Neuronal stem cell (in vitro differentiated cells): ENCODE measurements around the gene TMEFF1.

Source experiments
- DNase-seq: peaks from one replicate; pipeline ENCODE4 v3.0.0-alpha.2; 2013; ENCODE audit warnings: low spot score
- H2AFZ ChIP-seq: one replicate; pipeline ENCODE4 v1.6.1; 2013; ENCODE audit warnings: mild to moderate bottlenecking, low read length, inconsistent platforms
- H2AK5ac ChIP-seq: 2 replicates; pipeline ENCODE4 v1.6.1; 2013; ENCODE audit warnings: low read depth, mild to moderate bottlenecking, inconsistent platforms, low read length, moderate library complexity, mixed read lengths
- H2BK120ac ChIP-seq: 2 replicates; pipeline ENCODE4 v1.6.1; 2013; ENCODE audit warnings: low read depth, mild to moderate bottlenecking, inconsistent platforms, low read length, moderate library complexity, mixed read lengths
- H2BK12ac ChIP-seq: one replicate; pipeline ENCODE4 v1.6.1; 2013; ENCODE audit warnings: low read length, inconsistent platforms
- H2BK15ac ChIP-seq: 2 replicates; pipeline ENCODE4 v1.6.1; 2013; ENCODE audit warnings: mild to moderate bottlenecking, low read length, inconsistent platforms, mixed read lengths
- H2BK5ac ChIP-seq: one replicate; pipeline ENCODE4 v1.6.1; 2013; ENCODE audit warnings: inconsistent platforms, mild to moderate bottlenecking, low read length, moderate library complexity
- H3K14ac ChIP-seq: one replicate; pipeline ENCODE4 v1.6.1; 2013; ENCODE audit warnings: low read length, inconsistent platforms
- H3K18ac ChIP-seq: 2 replicates; pipeline ENCODE4 v1.6.1; 2013; ENCODE audit warnings: low read length, inconsistent platforms
- H3K23ac ChIP-seq: 2 replicates; pipeline ENCODE4 v1.6.1; 2013; ENCODE audit warnings: low read depth, mild to moderate bottlenecking, mixed read lengths, low read length, inconsistent platforms; ENCODE audit not compliant: poor library complexity
- H3K27ac ChIP-seq: replicated peaks from 3 replicates; pipeline ENCODE4 v1.5.1; 2013; ENCODE audit warnings: low read length, inconsistent platforms
- H3K27me3 ChIP-seq, 3 experiments: 2 replicates each; pipeline ENCODE4 v1.6.1; 2013; ENCODE audit warnings: low read length in 3 of 3, mild to moderate bottlenecking in 2 of 3, inconsistent platforms in 1 of 3, low read depth in 1 of 3, mixed read lengths in 1 of 3, moderate library complexity in 1 of 3; ENCODE audit not compliant: control insufficient read depth in 3 of 3, insufficient read depth in 3 of 3
- H3K36me3 ChIP-seq, 2 donors: replicated peaks in 1 of 2; 2 replicates each; pipeline ENCODE4 v1.6.1; 2013; ENCODE audit warnings: low read length in 2 of 2; ENCODE audit not compliant: control insufficient read depth in 2 of 2, insufficient read depth in 2 of 2
- H3K4ac ChIP-seq: 2 replicates; pipeline ENCODE4 v1.6.1; 2013; ENCODE audit warnings: inconsistent platforms, mild to moderate bottlenecking, low read length, moderate library complexity
- H3K4me1 ChIP-seq, 2 donors: 1 replicate in 1 of 2; 2 replicates in 1 of 2; pipeline ENCODE4 v1.6.1; 2013; ENCODE audit warnings: low read length in 2 of 2, low read depth in 1 of 2; ENCODE audit not compliant: control insufficient read depth in 2 of 2, insufficient read depth in 1 of 2
- H3K4me2 ChIP-seq: one replicate; pipeline ENCODE4 v1.6.1; 2013; ENCODE audit warnings: mild to moderate bottlenecking, low read length, inconsistent platforms; ENCODE audit not compliant: insufficient read depth, poor library complexity, severe bottlenecking
- H3K4me3 ChIP-seq, 2 donors: 2 replicates each; pipeline ENCODE4 v1.5.1; 2013; ENCODE audit warnings: low read length in 2 of 2, mild to moderate bottlenecking in 2 of 2, inconsistent platforms in 1 of 2, moderate library complexity in 1 of 2
- H3K79me1 ChIP-seq: one replicate; pipeline ENCODE4 v1.6.1; 2013; ENCODE audit warnings: low read depth, mild to moderate bottlenecking, inconsistent platforms, low read length, moderate library complexity
- H3K9ac ChIP-seq: one replicate; pipeline ENCODE4 v1.6.1; 2013; ENCODE audit warnings: mild to moderate bottlenecking, low read depth, low read length, inconsistent platforms; ENCODE audit not compliant: poor library complexity
- H3K9me3 ChIP-seq, 2 donors: replicated peaks in 1 of 2; 2 replicates each; pipeline versions ENCODE3 to v1.6.1; 2013; ENCODE audit warnings: low read length in 2 of 2, mild to moderate bottlenecking in 2 of 2, inconsistent platforms in 1 of 2, low read depth in 1 of 2, mixed read lengths in 1 of 2, moderate library complexity in 1 of 2; ENCODE audit not compliant: control insufficient read depth in 2 of 2, insufficient read depth in 1 of 2
- H4K8ac ChIP-seq: one replicate; pipeline ENCODE4 v1.6.1; 2013; ENCODE audit warnings: low read depth, mild to moderate bottlenecking, inconsistent platforms, low read length, moderate library complexity
- H4K91ac ChIP-seq: one replicate; pipeline ENCODE4 v1.6.1; 2013; ENCODE audit warnings: low read length, low read depth, mild to moderate bottlenecking, inconsistent platforms; ENCODE audit not compliant: poor library complexity
- WGBS, 2 donors: extraction: QIAGEN DNeasy Blood & Tissue Kit; methylation state at CpG; one replicate each; pipeline ENCODE4 v1.1.7; 2013; ENCODE audit warnings: missing lambda C conversion rate in 2 of 2, mixed read lengths in 1 of 2; ENCODE audit not compliant: insufficient read length in 2 of 2, insufficient replicate concordance in 1 of 2; ENCODE audit errors: extremely low coverage in 2 of 2; 5-methylcytosine and 5-hydroxymethylcytosine counted together

The TMEFF1 gene

GRCh38 chr9:100591639-100592412, 118.9 kb downstream of the TMEFF1 start:
- no peaks in the 10 kb centered on the region for H3K79me1 ChIP-seq
- no peak overlapping the region for H2BK12ac ChIP-seq
- H3K18ac ChIP-seq, result no peak overlapping the region
- H2BK5ac ChIP-seq, result no peak overlapping the region
- no peak overlapping the region for H3K27ac ChIP-seq
- no peak overlapping the region for H2BK15ac ChIP-seq
- DNase-seq, result no peak
- no peaks in the 10 kb centered on the region for H3K4me1 ChIP-seq
- no peak overlapping the region for H3K9ac ChIP-seq
- H4K8ac ChIP-seq, result no peak overlapping the region
- no peak overlapping the region for H2BK120ac ChIP-seq
- no peak overlapping the region for H2AK5ac ChIP-seq
- H3K4ac ChIP-seq, result no peak overlapping the region
- H3K4me3 ChIP-seq, result no peak overlapping the region
- H3K14ac ChIP-seq, result no peak overlapping the region
- no peak overlapping the region for H3K23ac ChIP-seq
- H3K36me3 ChIP-seq, result peaks cover 6 to 22% of the 10 kb centered on the region in 2 donors
- no peaks in the 10 kb centered on the region for H3K27me3 ChIP-seq
- no peaks in the 10 kb centered on the region for H3K9me3 ChIP-seq
- H2AFZ ChIP-seq, result no peak overlapping the region
- WGBS, 2 donors, result no CpG with 5 or more reads among the region's 5 CpGs
- H4K91ac ChIP-seq, result no peak overlapping the region
- H3K4me2 ChIP-seq, result no peak overlapping the region

GRCh38 chr9:100595391-100596199, 122.6 kb downstream of the TMEFF1 start:
- no peaks in the 10 kb centered on the region for H3K36me3 ChIP-seq

DNA sequence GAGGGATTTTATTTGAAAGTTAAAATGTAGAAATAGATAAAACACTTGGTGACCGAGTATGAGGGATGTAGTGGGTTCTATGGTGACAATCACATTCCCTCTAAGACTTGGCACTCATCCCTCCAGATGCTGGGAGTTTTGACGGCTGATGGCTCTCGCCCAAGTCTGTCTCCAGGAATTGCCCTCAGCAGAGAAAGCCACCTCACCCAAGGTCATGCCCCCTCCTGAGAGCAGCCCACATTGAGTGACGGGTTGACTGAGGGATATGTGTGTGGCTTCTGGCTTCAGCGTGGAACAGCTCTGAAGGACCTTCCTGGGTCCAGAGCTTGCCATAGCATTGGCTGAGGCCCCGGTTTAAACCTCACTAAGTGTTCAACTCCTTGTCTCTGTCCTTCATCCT, 124.3 kb downstream of the TMEFF1 start:
- H3K4me2 ChIP-seq, result no peak overlapping the region
- no peak overlapping the region for H2AFZ ChIP-seq
- no peak for DNase-seq

More at GRCh38 chr9:100595391-100596199, 122.6 kb downstream of the TMEFF1 start:
- H3K4me3 ChIP-seq, result no peak overlapping the region
- no peaks in the 10 kb centered on the region for H3K79me1 ChIP-seq
- H3K18ac ChIP-seq, result no peak overlapping the region
- no peak overlapping the region for H4K91ac ChIP-seq
- H4K8ac ChIP-seq, result no peak overlapping the region
- H2AFZ ChIP-seq, result no peak overlapping the region
- no peak overlapping the region for H3K23ac ChIP-seq
- no peak overlapping the region for H3K9ac ChIP-seq
- peak; percentile 59 for DNase-seq
- no peak overlapping the region for H3K14ac ChIP-seq
- H2BK12ac ChIP-seq, result no peak overlapping the region
- no peak overlapping the region for H2AK5ac ChIP-seq
- H3K4me1 ChIP-seq, result peaks cover 0 to 4% of the 10 kb centered on the region in 2 donors
- no CpG with 5 or more reads among the region's 3 CpGs for WGBS, 2 donors
- no peak overlapping the region for H2BK5ac ChIP-seq
- H2BK120ac ChIP-seq, result no peak overlapping the region
- no peak overlapping the region for H3K27ac ChIP-seq
- H3K4me2 ChIP-seq, result no peak overlapping the region
- H3K9me3 ChIP-seq, result no peaks in the 10 kb centered on the region
- no peak overlapping the region for H3K4ac ChIP-seq
- no peak overlapping the region for H2BK15ac ChIP-seq
- H3K27me3 ChIP-seq, result peaks cover 0 to 5% (median 0%) of the 10 kb centered on the region in 3 experiments

GRCh38 chr9:100598641-100599145, 125.7 kb downstream of the TMEFF1 start:
- H4K8ac ChIP-seq, result no peak overlapping the region
- no peak overlapping the region for H2BK12ac ChIP-seq
- no peaks in the 10 kb centered on the region for H3K36me3 ChIP-seq
- H3K23ac ChIP-seq, result no peak overlapping the region
- peaks cover 0 to 5% (median 0%) of the 10 kb centered on the region in 3 experiments for H3K27me3 ChIP-seq
- H2BK15ac ChIP-seq, result no peak overlapping the region
- H4K91ac ChIP-seq, result no peak overlapping the region
- H2AFZ ChIP-seq, result peak overlapping the region; percentile 82
- no peak overlapping the region for H2AK5ac ChIP-seq
- no peak overlapping the region for H3K14ac ChIP-seq
- no peak overlapping the region for H2BK5ac ChIP-seq
- H3K9me3 ChIP-seq, result peaks cover 0 to 5% of the 10 kb centered on the region in 2 donors
- no peak overlapping the region for H3K27ac ChIP-seq
- peak overlapping the region; percentile 90 for H3K4me2 ChIP-seq
- no peaks in the 10 kb centered on the region for H3K79me1 ChIP-seq
- no peak overlapping the region for H3K9ac ChIP-seq
- peak; percentile 79 for DNase-seq
- H3K18ac ChIP-seq, result peak overlapping the region; percentile 40
- WGBS, 2 donors, result no CpG with 5 or more reads among the region's 41 CpGs
- H2BK120ac ChIP-seq, result no peak overlapping the region
- peaks cover 3 to 5% of the 10 kb centered on the region in 2 donors for H3K4me1 ChIP-seq
- peak overlapping the region; percentile 41 to 75 for H3K4me3 ChIP-seq
- H3K4ac ChIP-seq, result no peak overlapping the region

More for the DNA sequence above, 124.3 kb downstream of the TMEFF1 start:
- H3K27ac ChIP-seq, result no peak overlapping the region
- H3K4me3 ChIP-seq, result no peak overlapping the region
- no peaks in the 10 kb centered on the region for H3K36me3 ChIP-seq
- no peak overlapping the region for H3K4ac ChIP-seq
- no peak overlapping the region for H2BK12ac ChIP-seq
- H3K4me1 ChIP-seq, result peaks cover 3 to 5% of the 10 kb centered on the region in 2 donors
- H4K8ac ChIP-seq, result no peak overlapping the region
- H2BK15ac ChIP-seq, result no peak overlapping the region
- WGBS, 2 donors, result 100% methylated on average over 1 of the region's 6 CpGs; no CpG with 5 or more reads in 1 of the 2 donors
- H3K18ac ChIP-seq, result no peak overlapping the region
- H2AK5ac ChIP-seq, result no peak overlapping the region
- no peak overlapping the region for H2BK120ac ChIP-seq
- peaks cover 0 to 5% (median 0%) of the 10 kb centered on the region in 3 experiments for H3K27me3 ChIP-seq
- H3K14ac ChIP-seq, result no peak overlapping the region
- H4K91ac ChIP-seq, result no peak overlapping the region
- H3K9ac ChIP-seq, result no peak overlapping the region
- H3K79me1 ChIP-seq, result no peaks in the 10 kb centered on the region
- H3K9me3 ChIP-seq, result peaks cover 0 to 5% of the 10 kb centered on the region in 2 donors
- H2BK5ac ChIP-seq, result no peak overlapping the region
- no peak overlapping the region for H3K23ac ChIP-seq
